DMS79 treated with DMSO at 0.1 percent for 48 hours (cell line): ENCODE data around the gene PSMB7.

Source experiments
- DNase-seq: peaks from one replicate; lab custom pipeline; 2025; lab: John Stamatoyannopoulos, UW

The PSMB7 gene

GRCh38 chr9:124410321-124410913 lies 4.8 kb downstream of the PSMB7 start:
- DNase-seq, result no peak

- no peak for DNase-seq
Observed at GRCh38 chr9:124409410-124409809, 5.8 kb downstream of the PSMB7 start.

DNA sequence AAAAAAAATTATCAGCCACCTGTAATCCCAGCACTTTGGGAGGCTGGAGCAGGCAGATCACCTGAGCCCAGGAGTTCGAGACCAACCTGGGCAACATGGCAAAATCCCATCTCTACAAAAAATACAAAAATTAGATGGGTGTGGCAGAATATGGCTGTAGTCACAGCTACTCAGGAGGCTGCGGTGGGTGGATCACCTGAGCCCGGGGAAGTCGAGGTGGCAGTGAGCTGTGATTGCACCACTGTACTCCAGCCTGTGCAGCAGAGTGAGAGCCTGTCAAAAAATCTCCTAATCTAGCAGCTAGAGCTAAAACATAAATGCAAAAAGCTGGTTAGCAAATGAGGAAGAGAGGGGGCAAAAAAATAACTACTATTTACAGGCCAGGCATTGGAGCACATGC lies 12.0 kb downstream of the PSMB7 start:
- DNase-seq, result no peak

- DNase-seq, result no peak
Observed at GRCh38 chr9:124399968-124400940, 15.0 kb downstream of the PSMB7 start.

DNA sequence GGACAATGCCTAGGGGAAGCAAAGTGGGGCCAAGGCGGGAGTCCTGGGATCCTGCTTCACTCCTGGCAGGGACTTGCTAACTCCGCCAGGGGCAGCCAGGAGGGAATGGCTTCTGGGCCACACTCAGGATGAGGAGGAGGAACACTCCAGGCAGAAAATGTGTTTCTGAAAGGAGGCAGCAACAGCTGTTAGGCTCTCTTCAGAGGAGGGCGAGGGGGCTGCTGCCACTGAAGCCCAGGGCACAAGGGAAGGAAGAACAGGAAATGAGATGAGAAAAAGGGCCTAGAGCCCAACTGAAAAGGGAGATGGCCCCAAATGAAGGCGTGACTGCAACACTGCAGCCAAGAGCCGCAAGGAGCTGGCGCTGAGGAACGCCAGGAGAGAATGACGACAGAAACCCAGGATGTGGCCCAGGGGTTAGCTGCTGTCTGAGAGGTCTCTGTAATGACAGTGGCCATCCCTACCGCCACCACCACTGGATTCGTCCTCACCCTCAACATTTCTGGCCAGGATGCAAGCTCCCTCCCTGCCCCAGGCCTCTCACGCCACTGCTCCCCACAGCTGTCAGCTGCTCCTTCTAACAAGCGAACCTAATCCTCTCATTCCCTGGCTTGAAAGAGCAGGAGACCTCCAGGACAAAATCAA lies 15.8 kb downstream of the PSMB7 start:
- DNase-seq, result no peak

GRCh38 chr9:124398191-124398935 lies 16.9 kb downstream of the PSMB7 start:
- no peak for DNase-seq

- DNase-seq, result no peak
Observed at GRCh38 chr9:124395826-124396225, 19.4 kb downstream of the PSMB7 start.

- DNase-seq, result peak; percentile 3
Observed at GRCh38 chr9:124394596-124394995, 20.6 kb downstream of the PSMB7 start.

DNA sequence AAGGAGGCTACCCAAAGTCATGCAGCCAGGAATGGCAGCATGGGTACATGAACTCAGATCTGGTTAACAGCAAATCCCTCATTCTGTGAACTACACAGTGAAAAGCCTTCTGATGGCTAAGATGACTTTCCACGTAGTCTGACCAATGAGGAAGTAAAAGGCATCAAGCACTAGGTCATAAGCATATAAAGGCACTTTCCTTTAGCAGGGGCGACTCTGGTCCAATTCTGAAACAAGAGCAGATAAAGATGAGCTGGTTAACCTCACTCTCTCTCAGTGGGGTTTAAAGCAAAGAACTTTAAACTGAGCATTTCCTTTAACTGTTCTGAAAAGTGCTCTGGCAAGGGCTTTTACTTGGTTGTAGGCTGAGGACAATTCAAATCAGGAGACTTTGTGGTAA lies 21.1 kb downstream of the PSMB7 start:
- DNase-seq, result no peak

- DNase-seq, result peak; percentile 62
Observed at GRCh38 chr9:124392871-124393460, 22.3 kb downstream of the PSMB7 start.

DNA sequence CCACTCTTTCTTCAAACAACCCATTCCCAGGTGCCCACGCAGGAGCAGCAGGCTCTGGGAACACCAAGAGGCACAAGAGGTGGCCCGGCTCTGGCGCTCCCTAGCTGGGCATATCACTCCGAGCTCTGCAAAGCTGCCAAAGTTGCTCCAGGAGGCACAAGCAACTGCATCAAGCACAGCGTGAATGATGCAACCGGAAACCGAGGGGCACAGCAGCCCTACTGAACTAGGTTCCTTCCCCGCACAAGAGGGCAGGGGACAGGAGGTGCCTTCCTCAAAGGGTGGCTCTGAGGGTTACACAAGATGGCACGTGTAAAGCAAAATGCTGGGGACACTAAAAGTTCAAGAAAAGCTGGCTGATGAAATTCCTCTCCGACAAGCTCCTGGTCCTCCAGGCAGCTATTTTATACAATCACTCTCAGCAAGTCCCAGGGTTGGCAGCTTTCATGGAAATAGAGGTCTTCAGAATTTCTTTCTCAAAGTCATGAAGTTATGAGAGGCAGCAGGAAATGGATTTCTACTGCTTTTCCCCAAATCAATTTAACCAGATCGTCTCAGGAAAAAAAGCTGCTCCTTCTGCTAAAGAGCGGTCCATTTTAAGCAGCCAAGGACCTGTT lies 22.9 kb downstream of the PSMB7 start:
- DNase-seq, result no peak

DNA sequence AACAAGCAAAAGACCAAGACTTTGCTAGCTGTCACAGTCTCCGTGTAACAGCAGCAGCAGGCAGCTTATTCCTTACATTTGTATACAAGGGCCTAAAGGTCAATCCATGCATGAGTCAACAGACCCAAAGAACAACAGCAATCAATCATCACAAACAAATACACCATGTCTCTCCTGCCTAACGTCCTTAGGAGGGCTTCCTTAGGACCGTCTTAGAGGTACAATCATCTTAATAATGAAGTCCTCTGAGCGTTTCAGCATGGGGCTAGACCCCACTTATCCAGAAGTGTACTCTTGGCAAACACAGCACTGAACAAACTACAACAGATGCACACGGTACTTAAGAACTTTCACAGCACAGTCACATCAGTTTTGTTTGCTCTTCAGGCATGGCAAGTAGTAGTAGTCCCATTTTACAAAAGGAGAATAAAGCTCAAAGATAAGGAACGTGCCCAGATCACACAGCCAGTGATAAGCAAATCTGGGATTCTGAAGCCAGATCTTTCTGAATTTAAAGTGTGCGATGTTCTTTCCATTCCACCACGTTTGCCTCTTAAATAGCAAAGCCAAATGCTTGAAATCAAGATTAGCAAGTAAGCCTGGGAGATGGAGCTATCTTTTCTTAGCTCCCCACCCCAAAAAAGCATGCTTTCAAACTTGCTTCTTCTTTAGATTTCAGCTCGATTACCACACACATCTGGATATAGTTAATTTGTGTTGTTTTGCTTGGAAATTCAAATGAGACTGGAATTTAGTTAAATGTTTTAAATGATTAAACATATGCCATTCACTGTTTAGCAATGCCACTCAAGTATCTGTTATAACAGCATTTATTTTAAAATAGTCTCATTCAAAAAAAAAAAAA lies 24.2 kb downstream of the PSMB7 start:
- DNase-seq, result peak; percentile 56

DNA sequence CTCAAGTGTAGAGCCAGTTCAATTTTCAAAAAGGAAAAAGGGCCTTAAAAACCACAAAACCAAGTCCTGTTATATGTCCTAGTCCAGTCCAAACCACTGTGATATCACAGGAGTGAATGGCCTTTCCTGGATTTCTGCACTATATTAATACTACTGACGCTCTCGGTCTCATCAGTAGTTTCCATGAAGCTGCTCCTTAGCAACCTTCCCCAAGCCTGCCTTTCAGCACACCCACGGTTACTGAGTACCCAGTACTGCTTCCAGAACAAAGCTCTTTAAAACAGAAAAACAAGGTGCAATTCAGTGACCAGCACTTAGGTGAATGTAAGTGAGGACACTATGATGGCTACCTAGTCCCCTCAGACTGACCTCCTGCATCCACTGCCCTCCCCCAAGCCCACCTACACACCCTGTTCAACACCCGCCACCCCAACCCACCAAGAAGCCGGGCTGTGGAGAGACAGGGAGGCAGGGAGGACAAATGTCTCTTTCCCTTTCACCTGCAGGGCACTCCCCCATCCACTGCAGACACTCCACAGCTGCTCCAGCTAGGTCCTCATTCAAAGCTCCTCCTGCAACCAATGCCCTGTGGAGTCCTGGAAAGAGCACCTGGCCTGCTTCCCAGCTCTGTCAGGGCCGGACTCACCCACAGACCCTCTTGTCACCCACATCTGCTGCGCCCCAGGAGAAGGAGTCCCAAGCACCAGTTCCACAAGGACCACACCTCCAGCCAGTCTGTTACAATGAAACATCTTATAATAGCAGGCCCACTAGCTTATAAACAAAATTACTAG lies 25.9 kb downstream of the PSMB7 start:
- peak; percentile 83 for DNase-seq

DNA sequence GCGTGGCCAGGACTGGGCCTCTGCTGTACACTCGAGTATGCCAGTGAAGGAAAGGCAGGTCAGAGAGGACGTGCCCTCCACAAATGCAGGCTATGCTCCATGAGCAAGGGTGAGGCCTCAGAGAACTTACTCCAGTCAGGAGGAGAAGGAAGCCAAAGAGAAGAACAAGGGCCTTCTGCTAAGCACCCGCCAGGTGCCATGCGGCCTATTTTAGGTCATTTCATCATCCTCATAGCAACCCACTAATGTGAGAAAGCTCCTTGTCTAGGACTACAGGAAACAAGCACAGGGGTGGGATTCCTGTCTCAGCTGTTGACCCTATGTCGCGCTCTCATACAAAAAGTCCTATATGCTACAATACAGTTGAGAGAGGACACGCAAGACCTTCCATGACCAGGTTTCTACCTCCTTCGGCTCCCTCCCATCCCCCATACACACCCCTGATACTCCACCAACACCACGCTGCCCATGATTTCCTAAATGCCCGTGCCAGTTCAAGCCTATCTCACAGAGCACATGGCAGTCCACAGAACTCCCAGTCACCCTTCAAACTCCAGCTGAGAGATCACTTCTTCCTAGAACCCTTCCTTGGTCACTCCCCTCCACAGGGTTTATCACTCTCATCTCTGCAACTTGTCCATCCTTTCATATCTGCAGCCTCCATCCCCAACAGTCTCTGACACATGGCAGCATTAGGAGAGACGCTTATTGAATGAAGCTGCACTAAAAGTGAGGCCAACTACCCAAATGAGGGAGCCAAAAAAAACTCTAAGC lies 26.8 kb downstream of the PSMB7 start:
- no peak for DNase-seq

GRCh38 chr9:124386201-124386600 lies 29.0 kb downstream of the PSMB7 start:
- no peak for DNase-seq

- no peak for DNase-seq
Observed at GRCh38 chr9:124385623-124386022, 29.6 kb downstream of the PSMB7 start.

DNA sequence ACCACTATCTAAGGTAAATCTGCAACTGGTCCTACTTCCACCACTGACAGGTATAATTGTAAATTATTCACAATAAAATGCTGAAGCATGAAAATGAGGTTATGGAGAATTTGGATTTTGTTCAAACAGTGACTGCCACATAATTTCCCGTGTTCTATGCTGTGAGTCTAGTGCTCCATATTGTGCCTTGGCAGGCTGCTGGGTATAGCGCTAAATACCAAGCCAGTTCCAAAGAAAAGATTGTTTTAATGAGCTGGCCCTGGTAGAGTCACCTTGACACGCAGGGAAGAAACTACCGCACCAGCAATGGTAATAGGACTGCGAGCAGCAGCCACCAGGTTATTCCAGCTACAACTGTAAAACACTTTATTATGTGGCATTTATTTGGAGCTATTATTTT lies 30.4 kb downstream of the PSMB7 start:
- no peak for DNase-seq

DNA sequence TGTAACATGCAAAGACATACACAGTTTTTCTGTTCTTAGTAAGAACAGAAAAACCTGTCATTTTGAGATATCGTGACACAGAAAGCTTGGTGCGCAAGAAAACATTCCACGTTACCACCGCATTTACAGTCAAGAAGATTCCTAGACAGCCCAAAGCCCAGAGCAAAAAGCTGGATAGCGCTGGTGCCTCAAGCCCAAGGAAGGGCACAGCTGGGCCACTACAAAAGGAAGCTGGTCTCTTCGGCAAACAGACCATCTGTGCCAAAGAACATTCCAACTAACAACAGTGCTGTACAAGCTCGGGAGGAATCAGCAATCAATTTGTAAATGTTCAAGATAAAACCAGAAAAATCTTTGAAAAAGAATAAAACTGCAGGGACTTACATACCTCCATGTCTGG lies 31.0 kb downstream of the PSMB7 start:
- DNase-seq, result no peak
